ENCODE results near the gene CRACDL. TPM values are rescaled to one million over a fixed set of nuclear protein-coding genes. Genes with fewer than 3 reads are reported as not detected.

The CRACDL gene
- total and polyA plus RNA-seq, 2 donors (not counting 1 experiment from before 2014, with no cell fraction given) = 0.25 TPM; not detected in 1

GRCh38 chr2:98815795-98816194 lies 120.2 kb downstream of the CRACDL start:
- ChIA-PET CTCF (interaction anchor here (0.7 kb wide), 1 partner anchor 21 kb away, joined by 3 read pairs; no protein-coding TSS in a partner anchor), POLR2A (no interaction called here)
- no peaks in the 10 kb centered on the region for H3K9me3 Mint-ChIP-seq (ENCODE audit: insufficient read depth)
- Histone ChIP-seq H3K36me3 (replicated peaks in 1 of 2; ENCODE audit: control extremely low read depth in 1 of 2, control insufficient read depth in 1 of 2, extremely low read depth in 1 of 2, insufficient read depth in 2 of 2, low read length in 1 of 2) (no peaks in the 10 kb centered on the region), H2AFZ (ENCODE audit: insufficient read depth, low read depth, low read length, poor library complexity, severe bottlenecking) (no peak overlapping the region), H3K4me2 (replicated peaks; ENCODE audit: low read depth, low read length, poor library complexity, severe bottlenecking) (no peak overlapping the region), H3K4me3 (ENCODE audit: control extremely low read depth in 1 of 5, extremely low read depth in 1 of 5, insufficient read depth in 1 of 5, low read depth in 2 of 5, low read length in 4 of 5) (no peak overlapping the region), H3K27me3 (replicated peaks in 1 of 4; ENCODE audit: control extremely low read depth in 1 of 4, control insufficient read depth in 3 of 4, insufficient read depth in 4 of 4, low read length in 3 of 4) (peaks cover 0 to 2% (median 0%) of the 10 kb centered on the region in 4 experiments), H3K9ac (ENCODE audit: low read length) (no peak overlapping the region), H3K4me1 (ENCODE audit: control insufficient read depth in 2 of 2, insufficient read depth in 2 of 2, low read length in 2 of 2) (no peaks in the 10 kb centered on the region), H3K79me2 (ENCODE audit: control insufficient read depth, insufficient read depth, low read length) (no peaks in the 10 kb centered on the region), H3K9me3 (ENCODE audit: control extremely low read depth in 1 of 3, control insufficient read depth in 2 of 3, insufficient read depth in 1 of 3, low read length in 2 of 3) (peaks cover 0 to 4% (median 0%) of the 10 kb centered on the region in 3 donors), H4K20me1 (ENCODE audit: control insufficient read depth, insufficient read depth, low read length, poor library complexity, severe bottlenecking) (no peaks in the 10 kb centered on the region), H3K27ac (ENCODE audit: low read length in 2 of 2) (no peak overlapping the region)
- ATAC-seq (ENCODE audit: low read depth) (no peak), DNase-seq (no peak)
- intact Hi-C loops (cut with micrococcal nuclease) = no loop called here
- H3K4me3 Mint-ChIP-seq = no peak overlapping the region
- WGBS (ENCODE audit: insufficient coverage) = 100% methylated on average over 2 of the region's 2 CpGs
- peaks cover 7% of the 10 kb centered on the region for H3K27me3 Mint-ChIP-seq
- no peak for TF ChIP-seq EZH2 (IDR thresholded peaks at IDR 0.05; ENCODE audit: borderline replicate concordance, insufficient read depth, low read depth, low read length, poor library complexity, severe bottlenecking)
- TF ChIP-seq CTCF (IDR thresholded peaks at IDR 0.05) = no peak
- no peak overlapping the region for H3K27ac Mint-ChIP-seq
- no peaks in the 10 kb centered on the region for H3K4me1 Mint-ChIP-seq

- DNase-seq = no peak
- Histone ChIP-seq H3K4me1 (ENCODE audit: control insufficient read depth in 2 of 2, insufficient read depth in 2 of 2, low read length in 2 of 2) (no peaks in the 10 kb centered on the region), H3K9me3 (ENCODE audit: control extremely low read depth in 1 of 3, control insufficient read depth in 2 of 3, insufficient read depth in 1 of 3, low read length in 2 of 3) (peaks cover 0 to 4% (median 0%) of the 10 kb centered on the region in 3 donors), H3K36me3 (replicated peaks in 1 of 2; ENCODE audit: control extremely low read depth in 1 of 2, control insufficient read depth in 1 of 2, extremely low read depth in 1 of 2, insufficient read depth in 2 of 2, low read length in 1 of 2) (no peaks in the 10 kb centered on the region), H4K20me1 (ENCODE audit: control insufficient read depth, insufficient read depth, low read length, poor library complexity, severe bottlenecking) (no peaks in the 10 kb centered on the region), H3K79me2 (ENCODE audit: control insufficient read depth, insufficient read depth, low read length) (no peaks in the 10 kb centered on the region), H3K27me3 (replicated peaks in 1 of 4; ENCODE audit: control extremely low read depth in 1 of 4, control insufficient read depth in 3 of 4, insufficient read depth in 4 of 4, low read length in 3 of 4) (peaks cover 0 to 3% (median 0%) of the 10 kb centered on the region in 4 experiments), H3K27ac (ENCODE audit: low read length in 2 of 2) (no peak overlapping the region), H3K4me3 (ENCODE audit: control extremely low read depth in 1 of 5, extremely low read depth in 1 of 5, insufficient read depth in 1 of 5, low read depth in 2 of 5, low read length in 4 of 5) (no peak overlapping the region), H3K9ac (ENCODE audit: low read length) (no peak overlapping the region), H3K4me2 (replicated peaks; ENCODE audit: low read depth, low read length, poor library complexity, severe bottlenecking) (no peak overlapping the region), H2AFZ (ENCODE audit: insufficient read depth, low read depth, low read length, poor library complexity, severe bottlenecking) (no peak overlapping the region)
- intact Hi-C loops (cut with micrococcal nuclease) = no loop called here
- TF ChIP-seq CTCF (IDR thresholded peaks at IDR 0.05) (no peak), EZH2 (IDR thresholded peaks at IDR 0.05; ENCODE audit: borderline replicate concordance, insufficient read depth, low read depth, low read length, poor library complexity, severe bottlenecking) (no peak)
- no CpG with 5 or more reads among the region's 2 CpGs for WGBS (ENCODE audit: insufficient coverage)
- no peak for ATAC-seq (ENCODE audit: low read depth)
- ChIA-PET POLR2A (no interaction called here), CTCF (no interaction called here)
- H3K9me3 Mint-ChIP-seq (ENCODE audit: insufficient read depth) = no peaks in the 10 kb centered on the region
- no peak overlapping the region for H3K27ac Mint-ChIP-seq
- H3K27me3 Mint-ChIP-seq = peaks cover 20% of the 10 kb centered on the region
- H3K4me1 Mint-ChIP-seq = no peaks in the 10 kb centered on the region
- H3K4me3 Mint-ChIP-seq = no peak overlapping the region
These were observed 124.3 kb downstream of the CRACDL start for GRCh38 chr2:98811766-98812165.

All from B cell (primary cell).